Adrenal gland (tissue), 12 donors: ENCODE data around the gene PDLIM7. TPM values are rescaled to one million over a fixed set of nuclear protein-coding genes. Genes with fewer than 3 reads are reported as not detected.

ENCODE experiments used
- DNase-seq, 7 donors: peaks; one replicate each; pipeline ENCODE4 v3.0.0-alpha.2; 2019 to 2020
- H3K27ac ChIP-seq, 5 donors: fragments of 200-600 bp; sonication (generic) in 4 of 5; 1 replicate in 3 of 5; 2 replicates in 2 of 5; pipeline versions ENCODE4 v1.5.1 to v1.8.0; 2016 to 2020; ENCODE audit warnings: mild to moderate bottlenecking in 1 of 5
- H3K27me3 ChIP-seq: fragments of 200-600 bp; 2 replicates; pipeline ENCODE4 v1.8.0; 2021
- H3K36me3 ChIP-seq, 2 donors: fragments of 200-600 bp; replicated peaks in 1 of 2; 1 replicate in 1 of 2; 2 replicates in 1 of 2; pipeline versions ENCODE4 v1.5.1 to v1.8.0; 2018 to 2022
- H3K4me1 ChIP-seq, 2 donors: fragments of 200-600 bp; replicated peaks in 1 of 2; 1 replicate in 1 of 2; 2 replicates in 1 of 2; pipeline versions ENCODE4 v1.5.1 to v1.8.0; 2018 to 2021
- H3K4me3 ChIP-seq, 4 donors: fragments of 200-600 bp; sonication (generic) in 3 of 4; one replicate each; pipeline ENCODE4 v1.5.1; 2016 to 2018
- H3K9me3 ChIP-seq, 3 donors: fragments of 200-600 bp; sonication (generic) in 1 of 3; replicated peaks in 1 of 3; 1 replicate in 2 of 3; 2 replicates in 1 of 3; pipeline versions ENCODE4 v1.5.1 to v1.8.0; 2016 to 2021
- POLR2A ChIP-seq, 2 donors: fragments of 450-650 bp; IDR thresholded peaks; one replicate each; pipeline ENCODE4 v1.6.1; 2017; ENCODE audit warnings: antibody characterized with exemption in 2 of 2, mild to moderate bottlenecking in 2 of 2, moderate library complexity in 1 of 2
- WGBS, 4 donors: extraction: QIAGEN DNeasy Blood & Tissue Kit in 2 of 4; methylation state at CpG; one replicate each; pipeline versions ENCODE4 v1.1.5 to v1.1.7; 2013 to 2017; 5-methylcytosine and 5-hydroxymethylcytosine counted together
- intact Hi-C, 2 donors: fragments of 100-400 bp; cut with DNase I; formaldehyde crosslinking; loops; one replicate each; pipeline versions ENCODE4 v1.14.1 to v1.15.0; 2022 to 2023
- polyA plus RNA-seq, 3 donors: library from polyadenylated mRNA; stranded (reverse); fragments of 200-250 nt in 2 of 3; fragments of 350-450 nt in 1 of 3; fragmentation: Illumina TruSeq in 1 of 3; extraction: RNeasy Lipid Tissue Mini Kit (QIAGEN cat#74804) in 1 of 3; gene quantifications; one replicate each; pipeline ENCODE4 v1.2.3, GENCODE V29; 2013 to 2014
- total RNA-seq, 9 donors: library from RNA; depleted of rRNA in 4 of 9; stranded (reverse); fragments of >200 nt in 4 of 9; fragments of 120-200 nt in 1 of 9; fragmentation: NEBNext Ultra II Directional in 1 of 9; extraction: Animal tissue kit (Norgen Biotek cat#: 25700) in 1 of 9; gene quantifications; one replicate each; pipeline versions ENCODE4 v1.1.0 to v1.2.4, GENCODE V29; 2013 to 2023
- TF ChIP-seq, protein P1 (sequence below), 6 experiments: fragments of 450-650 bp in 4 of 6; fragments of 200-600 bp in 2 of 6; sonication (generic) in 1 of 6; IDR thresholded peaks; 1 replicate in 5 of 6; 2 replicates in 1 of 6; pipeline versions ENCODE4 v1.5.1 to v1.8.0; 2016 to 2021; ENCODE audit warnings: antibody characterized with exemption in 6 of 6, mild to moderate bottlenecking in 2 of 6, moderate library complexity in 1 of 6
- donor health status: healthy with polysubstance abuse.
- donor health status: Bipolar disorder and iron deficiency.
- donor health status: DM: yes; HTN: yes; CAD: no.
- donor health status: DM: no; HTN: no; CAD: no.
- donor health status: DM: no; HTN: no; CAD: no.
- donor health status: DM: yes; HTN: yes; CAD: no.

PDLIM7 gene
- total and polyA plus RNA-seq, 12 donors, result 6.5 to 246 (median 38.9) TPM

DNA sequence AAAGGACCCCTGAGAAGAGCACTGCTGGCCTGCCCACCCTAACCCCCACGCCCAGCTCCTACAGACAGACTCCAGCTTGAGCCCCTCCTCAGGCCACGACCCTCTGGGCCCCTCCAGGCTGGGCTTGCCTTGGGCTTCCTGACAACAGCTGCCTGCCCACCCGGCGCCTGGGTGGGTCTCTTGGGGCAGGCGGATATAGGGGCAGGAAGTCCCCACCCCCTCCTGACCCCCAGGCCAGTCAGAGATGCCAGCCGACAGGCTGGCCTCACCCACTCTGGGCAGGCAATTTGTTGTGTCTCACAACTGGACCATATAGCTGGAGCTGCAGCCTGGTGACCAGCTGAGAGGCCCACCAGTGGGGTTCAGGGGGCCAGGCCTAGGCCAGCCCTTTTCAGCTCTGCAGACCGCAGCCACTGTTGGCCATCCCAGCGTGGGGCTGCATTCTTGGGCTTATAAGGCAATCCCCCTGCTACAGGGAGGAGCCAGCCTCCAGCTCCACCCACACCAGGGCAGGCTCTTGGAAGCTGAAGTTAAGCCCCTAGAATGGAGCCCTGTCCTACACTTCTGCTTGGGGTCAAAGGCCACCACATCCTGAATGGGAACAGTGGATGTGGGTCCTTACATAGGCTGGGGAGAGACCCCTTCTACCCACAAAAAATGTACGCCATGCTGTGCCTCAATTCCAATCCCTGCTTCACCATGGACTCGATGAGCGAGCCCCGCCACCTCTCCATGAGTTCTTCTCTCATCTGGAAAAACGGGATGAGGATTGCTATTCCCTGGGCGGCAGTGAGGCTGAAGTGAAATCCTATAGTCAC lies 2.0 kb downstream of the PDLIM7 start:
- Histone ChIP-seq H3K36me3 (peaks cover 0 to 14% of the 10 kb centered on the region in 2 donors), H3K9me3 (no peaks in the 10 kb centered on the region), H3K4me3 (peak overlapping the region in 1 of 4 donors; percentile 65), H3K27me3 (no peaks in the 10 kb centered on the region), H3K4me1 (peaks cover 29 to 36% of the 10 kb centered on the region in 2 donors), H3K27ac (peak overlapping the region in 3 of 5 donors; percentile 70 to 89 (median 71))
- intact Hi-C loops, result no loop called here
- TF ChIP-seq POLR2A (IDR thresholded peaks at IDR 0.05), result no peak
- TF ChIP-seq, protein P1, sequence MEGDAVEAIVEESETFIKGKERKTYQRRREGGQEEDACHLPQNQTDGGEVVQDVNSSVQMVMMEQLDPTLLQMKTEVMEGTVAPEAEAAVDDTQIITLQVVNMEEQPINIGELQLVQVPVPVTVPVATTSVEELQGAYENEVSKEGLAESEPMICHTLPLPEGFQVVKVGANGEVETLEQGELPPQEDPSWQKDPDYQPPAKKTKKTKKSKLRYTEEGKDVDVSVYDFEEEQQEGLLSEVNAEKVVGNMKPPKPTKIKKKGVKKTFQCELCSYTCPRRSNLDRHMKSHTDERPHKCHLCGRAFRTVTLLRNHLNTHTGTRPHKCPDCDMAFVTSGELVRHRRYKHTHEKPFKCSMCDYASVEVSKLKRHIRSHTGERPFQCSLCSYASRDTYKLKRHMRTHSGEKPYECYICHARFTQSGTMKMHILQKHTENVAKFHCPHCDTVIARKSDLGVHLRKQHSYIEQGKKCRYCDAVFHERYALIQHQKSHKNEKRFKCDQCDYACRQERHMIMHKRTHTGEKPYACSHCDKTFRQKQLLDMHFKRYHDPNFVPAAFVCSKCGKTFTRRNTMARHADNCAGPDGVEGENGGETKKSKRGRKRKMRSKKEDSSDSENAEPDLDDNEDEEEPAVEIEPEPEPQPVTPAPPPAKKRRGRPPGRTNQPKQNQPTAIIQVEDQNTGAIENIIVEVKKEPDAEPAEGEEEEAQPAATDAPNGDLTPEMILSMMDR (IDR thresholded peaks at IDR 0.05), result no peak
- WGBS, 4 donors, result 67 to 78% (median 71%) methylated on average over 1 to 14 of the region's 14 CpGs
- peak in 3 of 7 donors; percentile 45 to 77 (median 46) for DNase-seq

DNA sequence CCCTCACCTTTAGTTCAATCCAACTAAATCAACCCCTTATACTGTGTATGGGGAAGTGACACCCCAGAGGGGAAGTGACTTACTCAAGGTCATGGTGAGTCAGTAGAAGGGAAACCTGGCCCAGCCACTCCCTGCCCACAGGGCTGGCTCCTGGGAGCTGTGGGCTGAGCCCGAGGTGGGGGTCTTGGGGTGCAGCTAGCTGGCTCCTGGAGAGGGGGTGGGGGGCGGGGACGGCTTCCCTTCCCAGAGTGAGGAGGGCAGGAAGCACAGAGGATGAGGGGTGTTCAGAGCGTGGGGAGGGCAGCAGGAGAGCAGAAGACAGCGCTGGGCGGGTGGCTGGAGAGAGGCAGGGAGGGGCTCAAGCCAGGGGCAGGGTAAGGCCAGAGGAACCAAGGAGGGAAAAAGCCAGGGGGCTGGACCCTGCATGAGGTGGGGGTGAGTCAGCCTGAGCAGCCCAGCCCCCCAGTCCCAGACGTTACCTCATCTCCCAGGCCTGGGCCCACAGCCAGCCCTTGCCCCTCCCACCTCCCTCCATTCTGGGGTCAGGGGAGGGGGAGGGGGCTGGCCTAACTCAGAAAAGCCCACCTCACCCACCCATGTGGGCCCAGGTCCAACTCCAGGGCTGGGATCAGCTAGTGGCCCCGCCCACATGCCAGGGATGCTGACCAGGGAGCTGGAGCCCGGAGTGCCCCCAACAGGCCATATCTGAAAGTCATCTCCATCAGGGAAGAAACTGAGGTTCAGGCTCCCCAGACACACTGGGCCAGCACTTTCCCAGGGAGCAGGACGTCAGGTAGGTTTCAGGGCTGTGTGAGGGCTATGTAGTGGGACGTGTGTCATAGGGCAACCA lies 2.8 kb downstream of the PDLIM7 start:
- H3K27ac ChIP-seq, result peak overlapping the region in 2 of 5 donors; percentile 49 to 89
- H3K36me3 ChIP-seq, result peaks cover 0 to 22% of the 10 kb centered on the region in 2 donors
- WGBS, 4 donors, result 11 to 50% (median 40%) methylated on average over 1 to 11 of the region's 11 CpGs
- peaks cover 29 to 36% of the 10 kb centered on the region in 2 donors for H3K4me1 ChIP-seq
- H3K27me3 ChIP-seq, result no peaks in the 10 kb centered on the region
- DNase-seq, result peak; percentile 52 to 74 (median 60)
- no peaks in the 10 kb centered on the region for H3K9me3 ChIP-seq
- TF ChIP-seq, protein P1 (IDR thresholded peaks at IDR 0.05), result peak in 2 of 6 experiments; percentile 13 to 18
- no peak for TF ChIP-seq POLR2A (IDR thresholded peaks at IDR 0.05)
- peak overlapping the region in 1 of 4 donors; percentile 20 for H3K4me3 ChIP-seq
- intact Hi-C loops, result no loop called here

DNA sequence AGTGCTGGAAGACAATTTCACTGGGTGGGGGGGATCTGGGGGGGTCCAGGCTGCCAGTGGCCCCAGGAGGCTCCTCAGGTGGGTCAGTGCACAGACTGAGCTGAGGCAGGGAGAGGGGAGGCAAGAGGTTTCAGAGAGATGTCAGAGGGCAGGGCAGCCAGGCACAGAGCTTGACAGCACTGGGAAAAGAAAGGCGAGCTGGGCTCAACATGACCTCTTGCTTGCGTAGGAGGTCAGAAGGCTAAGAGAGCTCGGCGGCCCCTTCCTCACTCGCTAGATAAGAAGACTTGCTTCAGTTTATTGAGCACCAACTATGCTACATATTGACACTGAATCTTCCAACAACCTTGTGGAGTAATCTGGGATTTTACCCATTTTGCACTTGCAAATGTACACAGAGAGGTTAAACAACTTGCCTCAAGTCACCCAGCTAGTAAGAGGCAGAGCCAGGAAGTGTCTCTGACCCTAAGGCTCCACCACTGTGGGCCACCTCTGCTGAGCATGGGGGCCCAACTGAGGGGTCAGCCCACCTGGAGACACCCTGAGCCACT lies 3.5 kb downstream of the PDLIM7 start:
- H3K4me3 ChIP-seq, result peak overlapping the region in 1 of 4 donors; percentile 20
- 78 to 94% (median 88%) methylated on average over 5 of the region's 5 CpGs for WGBS, 4 donors

More for the DNA sequence above, 3.5 kb downstream of the PDLIM7 start:
- Histone ChIP-seq H3K4me1 (peaks cover 29 to 36% of the 10 kb centered on the region in 2 donors), H3K27ac (peak overlapping the region in 2 of 5 donors; percentile 49 to 89), H3K36me3 (peaks cover 0 to 25% of the 10 kb centered on the region in 2 donors), H3K27me3 (no peaks in the 10 kb centered on the region), H3K9me3 (no peaks in the 10 kb centered on the region)
- TF ChIP-seq, protein P1 (IDR thresholded peaks at IDR 0.05), result no peak
- TF ChIP-seq POLR2A (IDR thresholded peaks at IDR 0.05), result no peak
- DNase-seq, result no peak
- intact Hi-C loops, result no loop called here
